SW 1271 (cell line): ENCODE results near the gene SMDT1.
"Not testable (repeated sequence)": the region's sequence is repeated elsewhere in the genome, so short reads cannot be mapped to it uniquely, and the experiment has no call there.

ENCODE experiments used
- DNase-seq, 2 experiments: peaks; one replicate each; lab custom pipeline; 2025; lab: John Stamatoyannopoulos, UW

SMDT1 gene

DNA sequence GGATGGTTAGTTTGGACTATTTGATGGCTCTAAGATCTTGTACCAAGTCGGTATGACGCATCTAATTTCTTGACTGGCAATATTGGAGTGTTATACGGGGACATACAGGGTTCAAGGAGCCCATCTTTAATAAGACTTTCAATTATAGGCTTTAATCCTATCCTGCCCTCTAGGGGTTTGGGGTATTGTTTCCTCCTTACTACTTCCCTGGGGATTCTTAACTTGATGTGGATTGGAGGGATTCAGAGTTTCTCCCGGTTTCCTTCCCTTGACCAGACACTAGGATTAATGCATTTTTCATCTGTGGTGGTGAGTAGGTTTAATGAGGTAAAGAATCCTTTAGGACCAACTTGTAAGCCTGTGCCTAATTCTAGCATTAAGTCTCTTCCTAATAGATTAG is 32.3 kb downstream of the SMDT1 start:
- DNase-seq, result no peak

DNA sequence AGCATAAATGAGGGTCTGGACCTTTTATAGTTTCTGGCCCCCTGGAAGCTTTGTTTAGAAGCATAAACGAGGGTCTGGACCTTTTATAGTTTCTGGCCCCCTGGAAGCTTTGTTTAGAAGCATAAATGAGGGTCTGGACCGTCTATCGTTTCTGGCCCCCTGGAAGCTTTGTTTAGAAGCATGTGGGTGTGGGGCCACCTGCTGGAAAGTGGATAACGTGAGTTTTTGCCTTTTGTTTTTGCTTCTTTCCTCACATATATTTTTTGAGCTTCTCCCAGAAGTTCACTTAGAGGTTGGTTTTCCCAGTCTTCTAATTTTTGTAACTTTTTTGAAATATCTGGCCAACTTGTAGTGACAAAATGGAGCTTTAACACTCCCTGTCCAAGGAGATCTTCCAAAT is 33.3 kb downstream of the SMDT1 start:
- DNase-seq, result not testable (repeated sequence)

DNA sequence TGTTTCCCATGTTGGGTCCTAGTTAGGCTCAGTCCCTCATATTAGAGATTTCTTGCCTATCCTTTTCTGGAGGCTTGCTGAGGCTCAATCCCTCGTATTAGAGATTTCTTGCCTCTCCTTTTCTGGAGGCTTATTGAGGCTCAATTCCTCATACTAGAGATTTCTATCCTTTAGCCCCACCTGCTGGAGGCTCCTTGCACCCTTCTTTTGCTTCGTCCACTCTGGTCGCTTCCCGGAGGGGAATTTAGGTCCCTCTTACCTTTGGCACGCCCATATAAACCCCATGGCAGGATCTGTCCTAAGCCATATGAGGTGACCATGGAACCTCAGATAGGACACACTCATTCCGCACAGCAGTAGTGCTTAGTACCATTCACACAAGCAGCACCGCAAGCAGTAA is 35.2 kb downstream of the SMDT1 start:
- no peak for DNase-seq

DNA sequence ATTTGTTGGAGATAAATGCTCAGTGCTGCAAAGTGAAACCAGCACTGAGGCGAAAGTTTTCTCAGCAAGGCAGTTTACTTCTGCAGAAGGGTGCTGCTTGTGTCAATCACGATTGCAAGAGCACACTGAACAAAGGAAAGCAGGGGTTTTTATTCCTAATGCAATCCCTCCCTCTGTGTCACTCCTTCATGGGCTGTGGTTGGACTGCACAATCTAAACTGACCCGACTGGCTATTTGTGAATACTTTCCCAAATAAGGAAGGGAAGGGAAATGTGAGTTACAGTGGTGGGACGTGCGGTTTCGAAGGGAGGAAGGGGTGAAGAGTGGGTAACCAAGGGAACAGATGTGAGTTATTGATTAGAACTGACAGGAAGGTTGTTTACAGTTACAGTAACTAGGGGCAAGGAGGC is 35.9 kb downstream of the SMDT1 start:
- DNase-seq, result not testable (repeated sequence)

DNA sequence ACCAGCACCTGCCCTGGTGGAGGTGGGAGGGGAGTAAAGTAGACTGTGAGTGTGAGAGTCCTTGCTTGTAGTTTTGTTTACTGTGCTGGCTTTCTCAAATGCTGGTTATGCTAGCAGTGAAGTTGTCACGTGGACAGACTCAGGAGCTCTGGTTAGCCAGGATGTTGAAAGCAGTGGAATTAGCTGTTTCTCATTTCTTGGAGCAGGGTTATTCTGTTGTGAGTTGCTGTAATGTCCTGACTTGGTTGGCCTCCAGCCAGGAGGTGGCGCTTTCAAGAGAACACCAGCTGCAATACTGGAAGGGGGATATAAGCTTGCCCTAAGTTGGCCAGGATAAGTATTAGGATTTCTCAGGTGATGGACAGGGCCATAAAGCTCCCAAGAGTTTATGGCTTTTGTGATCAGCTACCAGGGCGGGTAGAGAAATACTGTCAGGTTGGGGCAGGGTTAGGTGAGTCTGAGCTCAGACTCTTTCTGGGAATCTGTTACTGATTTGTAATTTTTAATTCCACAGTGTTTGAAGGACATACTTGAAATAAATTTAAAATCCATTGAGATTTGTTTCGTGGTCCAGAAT is 37.4 kb downstream of the SMDT1 start:
- no peak for DNase-seq

DNA sequence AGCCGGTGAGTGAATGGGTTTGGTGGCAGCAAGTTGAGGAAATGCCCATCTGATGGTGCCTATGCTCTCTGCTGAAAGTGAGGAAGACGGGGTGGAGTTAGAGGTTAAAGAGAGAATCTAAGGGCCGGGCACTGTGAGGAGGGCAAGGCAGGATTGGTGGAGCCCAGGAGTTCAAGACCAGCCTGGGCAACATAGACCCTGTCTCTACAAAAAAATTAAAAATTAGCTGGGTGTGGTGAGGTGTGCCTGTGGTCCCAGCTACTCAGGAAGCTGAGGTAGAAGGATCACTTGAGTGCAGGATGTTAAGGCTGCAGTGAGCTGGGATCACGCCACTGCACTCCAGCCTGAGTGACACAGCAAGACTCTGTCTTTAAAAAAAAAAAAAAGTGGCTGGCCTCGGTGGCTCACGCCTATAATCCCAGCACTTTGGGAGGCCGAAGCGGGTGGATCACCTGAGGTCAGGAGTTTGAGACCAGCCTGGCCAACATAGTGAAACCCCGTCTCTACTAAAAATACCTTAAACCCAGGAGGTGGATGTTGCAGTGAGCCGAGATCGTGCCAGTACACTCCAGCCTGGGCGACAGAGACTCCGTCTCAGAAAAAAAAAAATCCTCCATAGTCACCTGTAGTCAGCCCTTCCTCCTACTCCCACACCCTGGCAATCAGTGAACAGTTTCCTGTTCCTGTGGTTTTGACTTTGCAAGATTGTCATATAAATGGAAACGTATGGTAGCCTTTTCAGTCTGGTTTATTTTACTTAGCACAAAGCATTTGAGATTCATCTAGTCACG is 40.9 kb downstream of the SMDT1 start:
- DNase-seq, result not testable (repeated sequence)

DNA sequence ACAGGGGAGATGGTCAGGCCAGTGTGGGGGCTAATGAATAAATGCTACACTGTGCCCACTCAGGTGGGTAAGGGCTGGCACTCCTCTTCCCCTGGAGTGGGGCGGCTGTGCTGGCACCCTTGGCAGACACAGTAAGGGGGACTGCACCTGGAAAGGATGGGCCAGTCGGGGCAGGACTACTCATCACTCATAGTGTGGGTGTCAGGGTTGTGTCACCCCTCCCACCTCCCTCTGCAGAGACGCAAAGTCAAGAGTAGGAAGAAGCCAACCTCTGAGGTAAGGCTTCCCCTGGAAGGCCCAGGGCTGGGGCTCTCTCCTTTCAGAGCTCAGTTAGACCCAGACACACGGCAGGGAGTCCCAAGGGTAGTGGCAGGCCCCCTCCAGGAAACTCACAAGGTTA is 44.0 kb downstream of the SMDT1 start:
- not testable (repeated sequence) for DNase-seq

DNA sequence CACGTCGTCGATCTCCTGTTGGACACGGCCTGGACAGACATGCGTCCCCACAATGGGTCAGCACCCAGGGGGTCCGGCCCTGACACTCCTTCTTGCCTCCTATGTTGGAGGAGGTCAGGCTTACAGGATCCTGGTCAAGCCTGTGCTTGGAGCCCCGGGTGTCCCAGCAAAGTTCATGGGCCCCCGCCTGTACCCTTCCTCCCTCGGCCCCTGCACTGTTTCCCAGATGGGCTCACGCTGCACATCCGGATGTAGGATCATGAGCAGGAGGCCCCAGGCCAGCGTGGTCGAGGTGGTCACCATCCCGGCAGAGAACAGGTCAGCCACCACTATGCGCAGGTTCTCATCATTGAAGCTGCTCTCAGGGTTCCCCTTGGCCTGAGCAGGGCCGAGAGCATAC is 48.1 kb downstream of the SMDT1 start:
- no peak for DNase-seq

DNA sequence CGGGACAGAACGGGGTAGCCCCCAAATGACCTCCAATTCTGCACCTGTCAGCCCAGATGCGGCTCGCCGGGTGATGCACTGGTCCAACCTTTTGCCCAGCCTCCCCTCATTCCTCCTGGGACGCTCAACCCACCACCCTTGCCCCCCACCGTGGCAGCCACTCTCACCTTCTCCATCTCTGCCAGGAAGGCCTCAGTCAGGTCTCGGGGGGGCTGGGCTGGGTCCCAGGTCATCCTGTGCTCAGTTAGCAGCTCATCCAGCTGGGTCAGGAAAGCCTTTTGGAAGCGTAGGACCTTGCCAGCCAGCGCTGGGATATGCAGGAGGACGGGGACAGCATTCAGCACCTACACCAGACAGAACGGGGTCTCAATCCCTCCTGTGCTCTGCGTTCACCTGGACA is 48.5 kb downstream of the SMDT1 start:
- DNase-seq, result not testable (repeated sequence)

DNA sequence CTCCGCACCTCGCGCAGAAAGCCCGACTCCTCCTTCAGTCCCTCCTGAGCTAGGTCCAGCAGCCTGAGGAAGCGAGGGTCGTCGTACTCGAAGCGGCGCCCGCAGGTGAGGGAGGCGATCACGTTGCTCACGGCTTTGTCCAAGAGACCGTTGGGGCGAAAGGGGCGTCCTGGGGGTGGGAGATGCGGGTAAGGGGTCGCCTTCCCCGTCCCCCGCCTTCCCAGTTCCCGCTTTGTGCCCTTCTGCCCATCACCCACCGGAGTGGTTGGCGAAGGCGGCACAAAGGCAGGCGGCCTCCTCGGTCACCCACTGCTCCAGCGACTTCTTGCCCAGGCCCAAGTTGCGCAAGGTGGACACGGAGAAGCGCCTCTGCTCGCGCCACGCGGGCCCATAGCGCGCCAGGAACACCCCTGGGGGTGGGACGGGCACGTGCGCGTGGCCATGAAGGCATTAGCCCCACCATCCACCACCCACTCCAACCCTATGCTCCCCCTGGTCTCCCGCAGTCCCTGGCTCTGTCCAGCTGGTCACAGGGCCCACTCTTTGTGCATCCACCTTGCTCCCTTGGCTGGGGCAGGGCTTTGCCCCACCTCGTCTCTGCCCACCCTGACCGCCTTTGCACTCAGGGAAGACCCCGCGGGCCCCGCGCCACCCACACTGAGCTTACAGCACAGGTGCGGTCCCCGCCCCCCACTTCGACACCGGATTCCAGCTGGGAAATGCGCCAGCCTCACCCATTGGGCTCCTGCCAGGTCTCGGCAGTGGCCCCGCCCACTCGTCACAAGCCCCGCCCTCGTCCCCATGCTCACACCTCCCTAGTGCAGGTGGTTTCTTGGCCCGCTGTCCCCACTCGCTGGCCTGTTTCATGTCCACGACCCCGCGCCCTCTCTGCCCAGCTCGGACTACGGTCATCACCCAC is 49.5 kb downstream of the SMDT1 start:
- not testable (repeated sequence) for DNase-seq

DNA sequence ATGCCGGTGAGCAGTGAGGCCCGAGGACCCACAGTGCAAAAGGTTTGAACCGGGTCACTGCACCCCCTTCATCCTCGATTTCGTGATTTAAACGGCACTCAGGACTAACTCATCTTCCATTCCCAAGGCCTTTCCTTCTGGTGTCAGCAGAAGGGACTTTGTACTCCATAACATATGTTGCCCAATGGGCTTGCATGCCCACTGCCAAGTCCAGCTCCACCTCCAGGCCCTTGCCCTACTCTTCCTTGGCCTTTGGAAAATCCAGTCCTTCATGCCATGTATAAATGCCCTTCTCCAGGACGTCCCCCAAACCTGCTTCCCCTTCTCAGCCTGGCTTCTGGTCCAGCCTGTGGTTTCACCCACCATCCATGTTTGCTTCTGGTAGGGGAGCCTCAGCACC is 50.7 kb downstream of the SMDT1 start:
- DNase-seq, result not testable (repeated sequence)

DNA sequence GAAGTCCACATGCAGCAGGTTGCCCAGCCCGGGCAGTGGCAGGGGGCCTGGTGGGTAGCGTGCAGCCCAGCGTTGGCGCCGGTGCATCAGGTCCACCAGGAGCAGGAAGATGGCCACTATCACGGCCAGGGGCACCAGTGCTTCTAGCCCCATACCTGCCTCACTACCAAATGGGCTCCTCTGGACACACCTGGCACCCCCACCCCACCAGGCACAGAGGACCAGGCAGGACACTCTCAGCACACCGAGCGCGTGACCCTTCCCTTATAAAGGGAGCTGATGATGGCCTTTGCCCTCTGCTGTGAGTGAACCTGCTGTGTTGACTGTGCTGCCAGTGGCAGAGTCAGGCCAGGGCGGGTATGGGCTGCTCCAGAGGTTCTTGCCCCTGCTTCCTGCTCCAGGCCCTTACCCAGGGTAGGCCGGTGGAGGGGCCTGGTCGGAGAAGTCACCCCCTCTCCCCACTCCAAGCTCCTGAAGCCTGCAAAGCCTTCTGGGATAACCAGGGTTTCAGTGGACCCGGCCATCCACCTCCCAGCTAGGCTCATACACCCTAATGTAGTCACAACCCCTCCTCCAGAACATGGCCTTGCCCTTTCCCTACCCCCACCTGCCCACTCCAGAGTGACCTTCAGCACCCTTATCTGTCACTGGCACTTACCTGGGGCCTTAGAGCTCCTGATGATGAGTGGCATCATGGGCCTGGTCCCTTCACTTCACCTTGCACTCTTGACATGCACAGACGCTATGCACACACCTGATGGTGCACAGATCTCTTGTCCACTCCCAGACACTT is 51.3 kb downstream of the SMDT1 start, which contains the start of gene CYP2D6:
TSS of gene CYP2D6 (minus strand) at position 172 of the 793 bp plus-strand sequence. CDS start at position 153, 19 bp downstream.
- not testable (repeated sequence) for DNase-seq

DNA sequence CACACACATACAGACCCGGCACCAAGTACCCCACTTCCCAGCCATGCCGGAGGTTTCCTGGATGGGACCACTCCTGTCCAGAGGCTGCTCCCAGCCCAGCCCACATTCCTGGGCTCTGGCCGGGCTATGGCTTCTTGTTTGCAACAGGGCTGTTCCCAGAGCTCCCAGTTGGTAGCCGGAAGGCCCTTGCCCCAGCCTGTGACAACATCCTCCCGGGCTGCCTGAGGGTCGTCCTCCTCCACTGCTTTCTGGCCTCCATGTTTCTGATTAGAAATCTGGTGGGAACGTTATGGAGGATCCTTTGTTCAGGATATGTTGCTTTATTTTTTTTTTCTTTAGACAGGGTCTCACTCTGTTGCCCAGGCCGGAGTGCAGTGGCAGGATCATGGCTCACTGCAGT is 52.1 kb downstream of the SMDT1 start:
- DNase-seq, result no peak

DNA sequence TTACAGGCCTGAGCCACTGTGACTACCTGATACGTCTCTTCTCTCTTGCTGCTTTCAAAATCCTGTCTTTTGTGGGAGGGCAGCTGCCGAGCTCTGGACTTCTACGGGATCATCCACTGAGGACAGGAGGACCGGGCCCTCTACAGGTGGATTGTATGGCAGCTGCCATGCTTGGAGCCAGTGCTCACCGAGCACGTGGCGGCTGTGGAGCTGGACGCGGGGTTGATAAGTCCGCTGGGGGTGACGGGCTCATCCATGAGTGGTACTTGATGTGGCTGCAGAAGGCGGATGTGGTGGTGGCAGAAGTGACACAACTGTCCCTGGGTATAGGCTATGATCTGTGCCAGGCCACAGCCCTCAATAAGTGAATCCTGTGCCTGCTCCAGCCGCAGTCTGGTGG is 53.0 kb downstream of the SMDT1 start:
- DNase-seq, result no peak
